GM12875 (cell line): ENCODE data around the gene SELENOM.
A peak's percentile ranks its signal among the peaks of the same experiment; 100 is the strongest.

Experiments used
- H3K4me3 ChIP-seq: one replicate; pipeline ENCODE4 v1.5.1; 2011; ENCODE audit warnings: low read depth, low read length, control low read depth
- TF ChIP-seq, protein P1 (sequence below): IDR thresholded peaks from 2 replicates; pipeline ENCODE4 v1.5.1; 2011; ENCODE audit warnings: low read depth, mild to moderate bottlenecking, control low read depth, inconsistent platforms, low read length, moderate library complexity, borderline replicate concordance; ENCODE audit not compliant: insufficient read depth

Gene SELENOM

DNA sequence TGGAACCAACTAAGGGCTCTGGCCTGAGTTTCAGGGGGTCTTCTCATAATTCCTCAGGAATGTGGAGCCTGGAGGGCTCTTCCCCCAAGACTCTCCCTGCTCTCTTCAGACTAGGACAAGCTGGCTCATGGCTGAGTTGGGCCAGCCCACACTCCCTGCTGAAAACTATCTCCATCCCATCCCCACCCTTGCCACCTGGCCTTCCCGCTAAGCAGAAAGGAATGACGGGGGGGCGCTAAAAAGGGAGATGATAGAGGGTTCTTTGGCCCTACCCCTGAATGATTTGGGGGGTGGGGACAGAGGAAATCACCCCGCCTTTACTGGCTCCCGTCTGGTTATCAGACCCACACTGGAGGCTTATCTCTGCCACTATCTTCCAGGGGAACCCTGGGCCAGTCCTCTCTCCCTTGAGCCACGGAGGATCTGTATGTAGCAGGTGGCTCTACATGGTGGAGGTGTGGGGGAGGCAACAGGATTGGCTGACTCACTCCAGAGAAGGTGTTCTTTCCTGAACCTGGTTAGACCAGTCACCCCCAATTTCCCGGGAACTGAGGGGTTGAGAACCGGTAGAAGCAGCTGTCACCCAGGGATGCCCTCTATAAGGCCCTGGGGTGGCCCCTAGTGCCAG lies 20.6 kb downstream of the SELENOM start:
- no peak overlapping the region for H3K4me3 ChIP-seq
- TF ChIP-seq, protein P1, sequence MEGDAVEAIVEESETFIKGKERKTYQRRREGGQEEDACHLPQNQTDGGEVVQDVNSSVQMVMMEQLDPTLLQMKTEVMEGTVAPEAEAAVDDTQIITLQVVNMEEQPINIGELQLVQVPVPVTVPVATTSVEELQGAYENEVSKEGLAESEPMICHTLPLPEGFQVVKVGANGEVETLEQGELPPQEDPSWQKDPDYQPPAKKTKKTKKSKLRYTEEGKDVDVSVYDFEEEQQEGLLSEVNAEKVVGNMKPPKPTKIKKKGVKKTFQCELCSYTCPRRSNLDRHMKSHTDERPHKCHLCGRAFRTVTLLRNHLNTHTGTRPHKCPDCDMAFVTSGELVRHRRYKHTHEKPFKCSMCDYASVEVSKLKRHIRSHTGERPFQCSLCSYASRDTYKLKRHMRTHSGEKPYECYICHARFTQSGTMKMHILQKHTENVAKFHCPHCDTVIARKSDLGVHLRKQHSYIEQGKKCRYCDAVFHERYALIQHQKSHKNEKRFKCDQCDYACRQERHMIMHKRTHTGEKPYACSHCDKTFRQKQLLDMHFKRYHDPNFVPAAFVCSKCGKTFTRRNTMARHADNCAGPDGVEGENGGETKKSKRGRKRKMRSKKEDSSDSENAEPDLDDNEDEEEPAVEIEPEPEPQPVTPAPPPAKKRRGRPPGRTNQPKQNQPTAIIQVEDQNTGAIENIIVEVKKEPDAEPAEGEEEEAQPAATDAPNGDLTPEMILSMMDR: no peak

- TF ChIP-seq, protein P1: no peak
- H3K4me3 ChIP-seq: peak overlapping the region; percentile 71
These were observed 21.4 kb downstream of the SELENOM start for GRCh38 chr22:31085928-31086327.

DNA sequence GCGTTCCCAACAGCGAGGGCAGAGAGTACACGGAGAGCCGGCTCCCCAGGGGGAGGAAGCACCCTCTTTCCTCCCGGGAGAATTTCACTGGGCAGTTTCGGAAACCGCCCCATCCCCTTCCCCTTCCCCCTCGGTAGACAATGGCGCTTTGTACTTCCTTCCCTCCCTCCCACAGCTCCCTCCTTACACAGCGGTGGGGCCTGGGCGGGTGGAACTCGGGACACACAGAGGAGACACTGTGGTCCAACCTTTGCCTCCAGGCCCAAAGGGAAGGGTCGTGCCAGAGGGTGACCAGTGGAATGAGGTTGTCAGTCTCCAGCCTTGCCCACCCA lies 21.9 kb downstream of the SELENOM start:
- TF ChIP-seq, protein P1: no peak
- H3K4me3 ChIP-seq: peak overlapping the region; percentile 71

- TF ChIP-seq, protein P1: peak; percentile 91
- H3K4me3 ChIP-seq: peak overlapping the region; percentile 71
These were observed 22.4 kb downstream of the SELENOM start for GRCh38 chr22:31084811-31085492.

DNA sequence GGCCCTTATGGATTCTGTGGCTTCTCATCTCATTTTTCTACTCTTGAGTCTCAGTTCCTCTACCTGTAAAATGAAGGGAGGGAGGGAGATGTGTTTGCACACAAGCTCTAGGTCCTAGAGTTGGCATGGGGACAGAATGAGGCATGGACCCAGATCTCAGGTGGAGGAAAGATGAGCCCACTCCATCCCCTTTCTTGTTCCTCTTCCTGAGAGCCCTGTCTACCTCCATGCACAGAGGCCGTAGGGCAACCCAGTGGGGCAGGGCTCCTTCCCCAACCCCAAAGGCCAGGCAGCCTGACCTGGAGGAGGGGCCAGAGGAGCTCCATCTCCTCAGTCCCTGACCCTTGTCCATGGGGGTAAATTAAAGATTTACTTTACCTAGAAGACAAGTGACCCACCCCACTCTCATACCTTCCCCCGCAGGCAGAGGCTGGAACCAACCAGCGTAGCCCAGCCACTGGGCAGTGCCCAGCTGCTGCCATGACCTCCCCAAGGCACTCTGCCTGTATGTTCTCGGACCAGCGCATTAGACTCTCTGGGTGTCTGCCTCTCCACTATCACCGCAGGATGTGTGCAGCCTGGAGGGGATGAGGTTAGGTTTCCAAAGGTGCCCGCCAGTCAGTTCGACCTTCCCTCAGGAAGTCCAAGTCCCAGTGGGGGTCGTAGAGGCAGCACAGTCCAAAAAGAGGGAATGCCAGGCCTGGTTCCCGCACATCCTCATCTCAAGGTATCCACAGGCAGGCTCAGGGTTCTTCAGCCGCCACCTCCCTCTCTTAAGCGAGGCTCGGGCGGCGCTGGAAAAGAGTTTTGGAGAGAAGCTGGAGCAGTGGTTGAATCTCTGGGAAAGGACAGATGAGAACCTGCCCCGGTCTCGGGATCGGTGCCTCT lies 23.2 kb downstream of the SELENOM start:
- TF ChIP-seq, protein P1: no peak
- peak overlapping the region; percentile 71 for H3K4me3 ChIP-seq

DNA sequence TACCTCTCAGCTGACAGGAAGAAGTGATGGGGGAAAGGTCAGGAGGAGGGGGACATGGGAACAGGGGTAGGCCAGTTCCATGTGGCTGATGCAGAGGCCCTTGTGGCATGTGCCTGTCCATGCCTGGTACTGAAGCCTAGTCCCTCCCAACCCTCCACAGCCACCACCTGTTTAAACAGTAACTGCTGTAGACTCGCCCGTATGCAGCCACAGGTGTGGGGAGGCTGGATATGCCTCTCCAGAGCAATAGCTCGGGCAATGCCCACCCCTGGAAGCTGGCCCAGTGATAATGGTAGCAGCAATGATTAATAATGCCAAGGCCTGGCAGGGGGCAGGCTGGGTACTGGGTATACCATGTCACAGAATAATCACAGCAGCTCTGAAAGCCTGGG lies 24.0 kb downstream of the SELENOM start:
- TF ChIP-seq, protein P1: no peak
- H3K4me3 ChIP-seq: peak overlapping the region; percentile 71
